Endothelial cell (in vitro differentiated cells): Measurements from ENCODE around the gene TNFRSF21. TPM values are rescaled to one million over a fixed set of nuclear protein-coding genes. Genes with fewer than 3 reads are reported as not detected.

Experiments
- DNase-seq: peaks from one replicate; pipeline ENCODE4 v3.0.0; 2021; ENCODE audit warnings: low spot score
- H3K27ac Mint-ChIP-seq: one replicate; pipeline ENCODE4 v1.8.0; 2021; ENCODE audit warnings: mixed read lengths, inconsistent platforms; ENCODE audit not compliant: unreplicated experiment
- H3K27me3 Mint-ChIP-seq: one replicate; pipeline ENCODE4 v1.8.0; 2021; ENCODE audit warnings: mild to moderate bottlenecking, moderate library complexity, mixed read lengths, inconsistent platforms; ENCODE audit not compliant: unreplicated experiment
- H3K36me3 Mint-ChIP-seq: one replicate; pipeline ENCODE4 v1.8.0; 2021; ENCODE audit warnings: mild to moderate bottlenecking, low read depth, mixed read lengths, inconsistent platforms; ENCODE audit not compliant: unreplicated experiment
- H3K4me1 Mint-ChIP-seq: one replicate; pipeline ENCODE4 v1.8.0; 2021; ENCODE audit warnings: mild to moderate bottlenecking, mixed read lengths, inconsistent platforms; ENCODE audit not compliant: unreplicated experiment
- H3K4me3 Mint-ChIP-seq: one replicate; pipeline ENCODE4 v1.8.0; 2021; ENCODE audit warnings: mild to moderate bottlenecking, mixed read lengths, inconsistent platforms; ENCODE audit not compliant: unreplicated experiment
- H3K9me3 Mint-ChIP-seq: one replicate; pipeline ENCODE4 v1.8.0; 2021; ENCODE audit warnings: mixed read lengths, inconsistent platforms; ENCODE audit not compliant: unreplicated experiment
- CTCF ChIP-seq: fragments of 200-600 bp; sonication (generic); IDR thresholded peaks from one replicate; pipeline ENCODE4 v1.5.0; 2021; ENCODE audit warnings: antibody characterized with exemption; ENCODE audit not compliant: unreplicated experiment
- total RNA-seq: library from RNA; stranded (reverse); fragmentation: NEBNext Ultra II Directional; extraction: Animal tissue kit (Norgen Biotek cat#: 25700); gene quantifications from one replicate; pipeline ENCODE4 v1.2.1, GENCODE V29; 2021; ENCODE audit not compliant: unreplicated experiment

TNFRSF21 gene
- total RNA-seq, 1 donor from 2014 or later = 32.5 TPM

DNA sequence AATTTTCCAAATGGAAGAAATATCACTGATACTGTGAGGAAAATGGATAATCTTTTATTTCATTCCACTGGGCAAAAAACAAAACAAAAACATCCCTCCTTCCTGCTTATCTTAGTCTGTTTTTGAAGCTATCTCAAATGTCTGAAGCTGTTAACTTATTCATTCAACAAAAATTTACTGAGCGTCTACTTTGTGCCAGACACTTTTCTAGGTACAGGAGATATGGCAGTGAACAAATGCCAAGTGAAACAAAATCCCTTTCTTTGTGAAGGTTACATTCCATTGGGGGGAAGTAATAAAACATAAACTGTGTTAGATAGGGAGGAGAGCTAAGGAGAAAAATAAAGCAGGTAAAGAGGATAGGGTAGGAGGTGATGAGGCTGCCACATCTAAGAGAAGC, 47.5 kb downstream of the TNFRSF21 start:
- no peak for DNase-seq
- H3K36me3 Mint-ChIP-seq = no peaks in the 10 kb centered on the region
- no peak overlapping the region for H3K27ac Mint-ChIP-seq
- H3K9me3 Mint-ChIP-seq = no peaks in the 10 kb centered on the region
- H3K27me3 Mint-ChIP-seq = peaks cover 1% of the 10 kb centered on the region
- no peak for TF ChIP-seq CTCF
- peaks cover 52% of the 10 kb centered on the region for H3K4me1 Mint-ChIP-seq
- no peak overlapping the region for H3K4me3 Mint-ChIP-seq

- no peak for DNase-seq
- no peaks in the 10 kb centered on the region for H3K9me3 Mint-ChIP-seq
- H3K27me3 Mint-ChIP-seq = peaks cover 1% of the 10 kb centered on the region
- H3K4me1 Mint-ChIP-seq = peaks cover 48% of the 10 kb centered on the region
- TF ChIP-seq CTCF = no peak
- no peak overlapping the region for H3K4me3 Mint-ChIP-seq
- H3K36me3 Mint-ChIP-seq = no peaks in the 10 kb centered on the region
- H3K27ac Mint-ChIP-seq = no peak overlapping the region
These were observed 48.5 kb downstream of the TNFRSF21 start for GRCh38 chr6:47261191-47261590.

DNA sequence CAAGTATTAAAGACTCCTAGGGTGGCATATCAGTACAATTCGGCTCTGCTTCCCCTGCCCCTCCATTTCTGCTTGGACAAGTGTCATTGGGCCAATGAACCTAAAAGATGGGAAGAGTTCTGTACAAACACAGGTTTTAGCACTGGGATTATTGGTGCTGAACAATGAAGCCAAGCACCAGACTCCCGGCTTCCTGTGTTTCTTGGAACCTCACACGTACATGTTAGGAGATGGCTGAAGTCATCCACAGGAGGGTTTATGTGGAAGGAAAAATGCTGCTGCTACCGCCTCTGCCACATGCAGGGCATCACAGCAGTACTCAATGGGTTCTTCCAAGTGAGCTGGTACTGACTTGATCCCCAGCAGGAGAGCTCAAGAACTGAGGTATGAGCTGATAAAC, 49.7 kb downstream of the TNFRSF21 start:
- Mint-ChIP-seq H3K27ac (no peak overlapping the region), H3K4me1 (peaks cover 37% of the 10 kb centered on the region), H3K9me3 (no peaks in the 10 kb centered on the region), H3K27me3 (peaks cover 1% of the 10 kb centered on the region), H3K4me3 (no peak overlapping the region), H3K36me3 (no peaks in the 10 kb centered on the region)
- DNase-seq = no peak
- TF ChIP-seq CTCF = no peak

- no peak for TF ChIP-seq CTCF
- Mint-ChIP-seq H3K27ac (no peak overlapping the region), H3K9me3 (no peaks in the 10 kb centered on the region), H3K4me1 (peaks cover 31% of the 10 kb centered on the region), H3K4me3 (no peak overlapping the region), H3K36me3 (no peaks in the 10 kb centered on the region), H3K27me3 (peaks cover 5% of the 10 kb centered on the region)
- DNase-seq = no peak
These were observed 50.9 kb downstream of the TNFRSF21 start for GRCh38 chr6:47258724-47259347.

GRCh38 chr6:47256981-47257730, 52.5 kb downstream of the TNFRSF21 start:
- Mint-ChIP-seq H3K27me3 (peaks cover 4% of the 10 kb centered on the region), H3K9me3 (no peaks in the 10 kb centered on the region), H3K4me1 (peaks cover 17% of the 10 kb centered on the region), H3K36me3 (no peaks in the 10 kb centered on the region), H3K4me3 (no peak overlapping the region), H3K27ac (no peak overlapping the region)
- no peak for DNase-seq
- TF ChIP-seq CTCF = no peak
